A204.1 (cell line): Measurements from ENCODE around the gene SMIM10.
"Not testable (repeated sequence)": the region's sequence is repeated elsewhere in the genome, so short reads cannot be mapped to it uniquely, and the experiment has no call there.

Experiments
- FAIRE-seq: peaks from 2 replicates; lab custom pipeline; 2012; peaks lifted over from hg19 to GRCh38; lab: Jason Lieb, UNC

SMIM10 gene

DNA sequence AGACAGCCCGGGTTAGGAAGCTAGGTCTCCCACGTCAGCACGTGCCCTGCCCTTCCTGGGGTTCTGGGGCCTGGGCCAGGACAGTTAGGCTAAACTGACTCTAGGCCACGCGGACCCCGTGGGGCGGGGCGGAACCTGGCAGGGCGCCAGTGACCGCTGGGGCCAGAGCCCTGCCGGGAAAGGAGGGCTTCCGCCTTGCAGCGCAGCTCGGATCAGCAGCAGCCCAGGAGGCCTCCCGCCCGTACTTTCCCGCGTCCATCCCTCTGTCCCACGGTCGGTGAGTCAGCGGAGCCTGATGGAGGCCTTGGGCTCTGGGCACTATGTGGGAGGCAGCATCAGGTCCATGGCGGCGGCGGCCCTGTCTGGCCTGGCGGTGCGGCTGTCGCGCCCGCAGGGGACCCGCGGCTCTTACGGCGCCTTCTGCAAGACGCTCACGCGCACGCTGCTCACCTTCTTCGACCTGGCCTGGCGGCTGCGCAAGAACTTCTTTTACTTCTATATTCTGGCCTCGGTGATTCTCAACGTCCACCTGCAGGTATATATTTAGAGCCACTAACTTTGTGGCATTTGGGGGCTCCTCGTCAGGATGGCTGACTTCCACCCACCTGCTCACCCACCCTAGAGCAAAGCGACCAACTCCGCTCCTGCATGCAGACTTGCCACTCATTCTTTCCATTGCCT lies at the start of gene SMIM10:
SMIM10 (plus strand) TSS at position 191 of the 681 bp plus-strand sequence; CDS start at position 296, 105 bp downstream.
- no peak for FAIRE-seq

GRCh38 chrX:134946364-134946763 lies 44.4 kb upstream of the SMIM10 start:
- not testable (repeated sequence) for FAIRE-seq

- FAIRE-seq, result no peak
Measured at GRCh38 chrX:134948333-134949241, 42.2 kb upstream of the SMIM10 start.

DNA sequence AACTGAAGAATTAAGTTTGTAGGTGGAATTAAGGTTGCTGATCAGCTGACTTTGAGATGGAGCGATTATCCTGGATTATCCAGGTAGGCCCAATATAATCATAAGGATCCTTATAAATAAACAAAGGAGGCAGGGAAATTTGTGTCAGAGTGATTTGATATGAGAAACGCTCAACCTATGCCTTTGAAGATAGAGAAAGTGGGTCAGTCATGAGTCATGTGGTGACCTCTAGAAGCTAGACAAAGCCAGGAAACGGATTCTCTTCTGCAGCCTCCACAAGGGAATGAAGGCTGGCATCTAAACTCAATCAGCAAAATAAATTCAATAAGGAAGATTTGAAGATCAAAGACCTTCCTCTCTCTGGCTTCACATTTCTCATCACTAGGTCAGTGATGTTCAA lies 41.5 kb upstream of the SMIM10 start:
- no peak for FAIRE-seq

DNA sequence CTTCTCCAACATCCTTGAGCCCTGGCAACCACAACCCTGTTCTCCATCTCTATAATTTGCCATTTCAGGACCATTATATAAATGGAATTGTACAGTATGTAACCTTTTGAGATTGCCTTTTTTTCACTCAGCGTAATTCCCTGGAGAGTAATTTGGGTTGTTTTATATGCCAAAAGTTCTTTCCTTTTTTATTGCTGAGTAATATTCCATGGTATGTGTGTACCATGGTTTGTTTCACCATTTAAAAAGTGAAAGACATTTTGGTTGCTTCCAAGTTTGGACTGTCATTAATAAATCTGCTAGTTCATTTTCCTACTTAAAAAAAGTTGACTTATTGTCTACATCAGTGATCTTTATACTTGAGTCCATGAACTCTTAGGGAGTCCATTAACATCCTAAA lies 33.0 kb upstream of the SMIM10 start:
- FAIRE-seq, result no peak

- not testable (repeated sequence) for FAIRE-seq
Measured at GRCh38 chrX:134960366-134960765, 30.4 kb upstream of the SMIM10 start.

GRCh38 chrX:134963041-134963440 lies 27.8 kb upstream of the SMIM10 start:
- no peak for FAIRE-seq

DNA sequence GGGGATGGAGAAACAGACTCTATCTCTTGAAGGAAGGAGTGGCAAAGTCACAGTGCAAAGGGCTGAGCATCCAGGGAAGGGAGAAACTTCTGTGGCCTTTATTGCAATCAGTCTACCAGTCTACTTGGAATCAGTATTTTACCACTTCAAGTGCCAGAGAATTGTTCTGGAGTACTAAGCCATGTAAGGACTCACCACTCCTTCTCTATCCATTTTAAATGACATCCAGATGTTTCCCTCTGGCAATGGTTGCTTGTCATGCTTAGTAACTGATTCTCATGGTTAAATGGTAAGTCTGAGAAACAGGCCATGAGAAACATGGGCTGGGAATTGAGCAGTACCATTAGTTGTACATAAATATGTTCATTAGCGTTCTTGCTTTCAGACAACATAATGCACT lies 21.1 kb upstream of the SMIM10 start:
- no peak for FAIRE-seq

DNA sequence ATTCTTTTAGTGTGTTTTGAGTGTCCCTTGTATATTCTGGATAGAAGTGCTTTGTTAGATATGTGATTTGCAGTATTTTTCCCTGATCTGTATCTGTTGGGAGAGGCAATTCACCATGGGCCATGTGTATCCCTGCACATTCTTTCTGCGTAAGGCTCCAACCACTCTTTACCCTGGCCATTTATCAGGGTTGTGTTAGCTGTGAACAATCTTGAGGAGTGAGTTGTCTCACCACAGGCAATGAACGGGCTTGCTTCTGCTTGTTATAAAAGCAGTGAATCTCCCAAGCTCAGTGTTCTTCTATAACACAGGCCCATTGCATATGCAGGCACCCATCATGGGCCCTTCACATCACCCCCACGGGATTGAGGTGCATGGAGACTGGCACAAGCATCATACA lies 18.9 kb upstream of the SMIM10 start:
- no peak for FAIRE-seq

- no peak for FAIRE-seq
Measured at GRCh38 chrX:134975516-134975915, 15.3 kb upstream of the SMIM10 start.

GRCh38 chrX:134981910-134982309 lies 8.9 kb upstream of the SMIM10 start:
- FAIRE-seq, result no peak

DNA sequence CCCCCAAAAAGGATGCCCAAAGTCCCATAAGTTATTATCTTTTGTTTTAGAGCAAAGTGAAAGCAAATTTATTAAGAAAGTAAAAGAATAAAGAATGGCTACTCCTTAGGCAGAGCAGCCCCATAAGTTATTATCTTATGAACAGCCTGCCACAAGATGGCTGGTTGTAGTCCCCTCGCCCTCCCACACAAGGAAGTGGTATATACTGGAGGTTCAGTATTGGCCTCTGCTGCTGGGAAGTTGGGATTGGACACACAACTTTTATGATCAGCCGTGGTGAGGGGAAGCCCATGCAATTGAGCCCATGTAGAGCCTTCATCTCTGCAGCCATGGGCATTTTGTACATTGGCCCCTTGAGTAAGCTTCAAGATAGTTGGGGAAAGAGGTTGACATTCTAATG lies 8.0 kb upstream of the SMIM10 start:
- no peak for FAIRE-seq

DNA sequence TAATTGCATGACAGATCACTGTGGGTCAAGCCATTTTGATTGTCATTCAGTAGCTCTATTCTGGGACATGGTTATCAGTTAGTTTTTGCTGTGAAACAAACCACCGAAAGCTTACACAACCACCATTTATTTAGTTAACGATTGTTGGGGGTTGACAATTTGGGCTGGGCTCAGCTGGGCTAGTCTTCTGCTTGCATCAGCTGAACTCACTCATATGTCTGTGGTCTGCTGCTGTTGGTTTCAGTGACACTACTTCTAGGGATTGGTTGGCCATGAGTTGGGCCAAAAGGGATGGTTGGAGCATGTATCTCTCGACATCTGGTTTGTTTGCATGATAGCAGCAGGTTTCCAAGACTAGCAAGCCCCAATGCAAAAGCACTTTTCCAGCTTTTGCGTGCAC lies 5.3 kb upstream of the SMIM10 start:
- no peak for FAIRE-seq

- no peak for FAIRE-seq
Measured at GRCh38 chrX:134990475-134990800, 353 bp upstream of the SMIM10 start.

- FAIRE-seq, result no peak
Measured at GRCh38 chrX:134997646-134998045, 6.9 kb downstream of the SMIM10 start.

GRCh38 chrX:134998246-134998645 lies 7.5 kb downstream of the SMIM10 start:
- FAIRE-seq, result no peak

DNA sequence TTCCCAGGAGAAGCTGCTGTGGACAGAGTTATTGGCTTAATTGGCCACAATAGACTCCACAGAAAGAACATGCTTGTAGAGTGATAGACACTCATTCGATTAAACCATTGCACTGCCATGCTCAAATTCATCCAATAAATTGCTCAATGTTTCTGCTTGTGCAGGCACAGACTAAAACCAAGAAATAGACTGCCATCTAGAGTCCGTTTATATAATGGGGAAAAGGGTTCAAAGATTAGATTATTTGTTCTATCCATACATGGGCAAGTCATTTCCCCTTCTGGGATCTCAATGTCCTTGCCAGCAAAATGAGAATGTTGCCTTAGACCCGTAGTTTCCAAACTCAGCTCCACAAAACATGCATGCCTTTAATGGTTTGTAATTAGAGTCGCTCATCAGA lies 8.7 kb downstream of the SMIM10 start:
- FAIRE-seq, result no peak

GRCh38 chrX:135000516-135000915 lies 9.7 kb downstream of the SMIM10 start:
- FAIRE-seq, result no peak

- no peak for FAIRE-seq
Measured at GRCh38 chrX:135003876-135004623, 13.3 kb downstream of the SMIM10 start.

DNA sequence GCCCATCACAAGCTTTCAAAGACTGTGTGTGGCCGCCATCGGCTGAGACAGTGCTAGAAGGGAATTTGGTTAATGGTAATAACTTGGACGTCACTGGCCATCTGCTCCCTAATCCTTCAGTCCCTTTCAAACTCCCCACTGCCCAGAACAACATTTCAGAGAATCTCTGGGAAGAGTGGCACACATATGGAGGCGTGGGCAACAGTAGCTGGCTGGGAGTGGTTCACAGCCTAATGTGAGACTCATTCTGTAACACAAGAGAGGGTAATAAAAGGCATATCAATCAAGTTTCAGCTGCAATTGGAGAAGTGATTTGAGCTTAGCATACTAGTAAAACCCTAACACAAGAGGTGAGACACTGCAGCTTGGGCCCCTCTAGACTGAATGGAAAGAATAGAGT lies 15.4 kb downstream of the SMIM10 start:
- FAIRE-seq, result no peak

- no peak for FAIRE-seq
Measured at GRCh38 chrX:135009057-135009610, 18.3 kb downstream of the SMIM10 start.

DNA sequence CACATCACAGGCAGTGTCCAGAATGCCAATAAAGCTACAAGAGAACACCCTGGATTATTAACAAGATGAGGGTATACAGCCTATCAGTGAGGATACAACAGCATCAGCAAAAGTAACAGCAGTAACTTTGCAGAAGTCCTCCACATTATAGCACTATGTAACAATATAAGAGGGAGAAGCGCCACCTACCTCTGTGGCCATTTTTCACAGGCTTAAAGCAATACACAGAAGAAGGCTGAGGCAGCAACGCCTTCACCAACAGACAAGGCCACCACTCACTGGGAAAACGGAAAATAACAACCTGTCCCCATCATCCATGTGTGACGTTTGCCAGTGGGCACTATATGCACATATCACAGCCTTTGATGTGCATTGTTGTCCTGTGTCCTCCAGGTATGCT lies 19.0 kb downstream of the SMIM10 start:
- FAIRE-seq, result no peak

DNA sequence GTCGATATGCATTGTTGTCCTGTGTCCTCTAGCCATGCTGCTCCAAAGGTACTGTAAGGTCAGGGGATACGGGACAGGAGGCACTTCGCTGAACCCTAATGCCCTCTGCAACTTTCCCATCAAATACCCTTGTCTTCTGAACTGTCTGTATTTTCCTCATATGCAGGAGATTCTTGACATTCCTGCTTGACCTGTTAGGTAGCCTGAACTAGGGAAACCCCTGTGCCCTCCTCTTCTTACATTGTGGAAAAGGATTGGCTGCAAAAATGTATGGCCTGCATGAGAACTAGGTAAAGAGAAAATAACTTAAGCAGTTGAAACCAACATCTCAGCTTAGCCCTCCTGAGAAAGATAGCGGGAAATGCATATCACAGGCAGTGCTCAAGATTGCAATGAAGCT lies 20.1 kb downstream of the SMIM10 start:
- no peak for FAIRE-seq
